ENCODE data around the gene TACR1.
"Not testable (repeated sequence)": the region's sequence is repeated elsewhere in the genome, so short reads cannot be mapped to it uniquely, and the experiment has no call there.

Gene TACR1

GRCh38 chr2:75146606-75147332, 52.6 kb downstream of the TACR1 start:
- no peaks in the 10 kb centered on the region for H3K9me3 ChIP-seq (ENCODE audit: control insufficient read depth, insufficient read depth, low read depth, low read length)
- H3K4me1 ChIP-seq (ENCODE audit: control insufficient read depth, insufficient read depth, low read length): no peaks in the 10 kb centered on the region
- H3K27ac ChIP-seq (ENCODE audit: extremely low read depth, low read depth, low read length): no peak overlapping the region
- ChIA-PET POLR2A (no interaction called here), CTCF (interaction anchor here (0.7 to 1.0 kb wide), 4 partner anchors 45 to 95 kb away, joined by 3 to 4 read pairs (median 3); no protein-coding TSS in a partner anchor)
- H3K4me3 ChIP-seq (ENCODE audit: low read depth, low read length): no peak overlapping the region
- no peaks in the 10 kb centered on the region for H3K36me3 ChIP-seq (ENCODE audit: control insufficient read depth in 2 of 2, insufficient read depth in 1 of 2, low read length in 2 of 2)
- TF ChIP-seq ZBTB44 (tag by site-specific recombination; IDR thresholded peaks at IDR 0.05) (no peak), KLF17 (tag by site-specific recombination; IDR thresholded peaks at IDR 0.05) (no peak), ZNF114 (tag by site-specific recombination; IDR thresholded peaks at IDR 0.05) (no peak), BCL6B (tag by site-specific recombination; IDR thresholded peaks at IDR 0.05) (no peak), ZNF302 (tag by site-specific recombination; IDR thresholded peaks at IDR 0.05; ENCODE audit: low read depth) (no peak), ZNF639 (tag by site-specific recombination; IDR thresholded peaks at IDR 0.05) (no peak), ZNF692 (tag by site-specific recombination; IDR thresholded peaks at IDR 0.05) (0 out of 2 replicates have a peak, but pooled peaks have one; percentile 21), ZNF211 (tag by site-specific recombination; IDR thresholded peaks at IDR 0.05; ENCODE audit: low read depth) (no peak), GLI2 (tag by site-specific recombination; IDR thresholded peaks at IDR 0.05; ENCODE audit: borderline replicate concordance, low read depth) (no peak), ZNF175 (tag by site-specific recombination; IDR thresholded peaks at IDR 0.05) (no peak), ZNF776 (tag by site-specific recombination; IDR thresholded peaks at IDR 0.05; ENCODE audit: borderline replicate concordance) (no peak), ZNF843 (tag by site-specific recombination; IDR thresholded peaks at IDR 0.05) (no peak), ZNF366 (tag by site-specific recombination; conservative IDR thresholded peaks at IDR 0.05) (no peak), ZSCAN30 (tag by site-specific recombination; IDR thresholded peaks at IDR 0.05) (peak; percentile 46; the same call in 1 of the 2 replicates)

GRCh38 chr2:75146221-75146605, 53.1 kb downstream of the TACR1 start:
- H3K4me1 ChIP-seq (ENCODE audit: control insufficient read depth, insufficient read depth, low read length); H3K27ac ChIP-seq (ENCODE audit: extremely low read depth, low read depth, low read length); H3K4me3 ChIP-seq (ENCODE audit: low read depth, low read length); POLR2A ChIA-PET; H3K36me3 ChIP-seq (ENCODE audit: control insufficient read depth in 2 of 2, insufficient read depth in 1 of 2, low read length in 2 of 2); H3K9me3 ChIP-seq (ENCODE audit: control insufficient read depth, insufficient read depth, low read depth, low read length): not testable (repeated sequence)
- CTCF ChIA-PET: interaction anchor here (0.9 kb wide), 1 partner anchor 82 kb away, joined by 3 read pairs; no protein-coding TSS in a partner anchor

Measured in HEK293 (cell line).